DOHH2 (cell line): Measurements from ENCODE around the gene HHLA2.
"Not testable (repeated sequence)": the region's sequence is repeated elsewhere in the genome, so short reads cannot be mapped to it uniquely, and the experiment has no call there.

Experiments used
- H3F3A ChIP-seq: fragments of 200-600 bp; sonication (generic), shearing (Covaris generic); 2 replicates; pipeline ENCODE4 v1.6.0; 2016; ENCODE audit warnings: antibody characterized with exemption, mild to moderate bottlenecking; ENCODE audit not compliant: control insufficient read depth, insufficient read depth
- H3K27ac ChIP-seq: fragments of 200-600 bp; sonication (generic); 2 replicates; pipeline ENCODE4 v1.5.1; 2014; ENCODE audit warnings: low read depth, mild to moderate bottlenecking, low read length, moderate library complexity
- H3K27me3 ChIP-seq: fragments of 200-600 bp; sonication (generic); 2 replicates; pipeline ENCODE4 v1.6.1; 2014; ENCODE audit warnings: mild to moderate bottlenecking, low read length, mixed read lengths; ENCODE audit not compliant: control insufficient read depth
- H3K36me3 ChIP-seq: fragments of 200-600 bp; sonication (generic); 2 replicates; pipeline ENCODE4 v1.6.1; 2014; ENCODE audit warnings: mild to moderate bottlenecking, low read length, moderate library complexity, mixed read lengths; ENCODE audit not compliant: control insufficient read depth
- H3K4me1 ChIP-seq: fragments of 200-600 bp; sonication (generic); 2 replicates; pipeline ENCODE4 v1.6.1; 2014; ENCODE audit warnings: mild to moderate bottlenecking, low read length, mixed read lengths; ENCODE audit not compliant: control insufficient read depth
- H3K4me2 ChIP-seq: fragments of 200-600 bp; sonication (generic); 2 replicates; pipeline ENCODE4 v1.6.0; 2014; ENCODE audit warnings: mild to moderate bottlenecking, low read length, moderate library complexity
- H3K4me3 ChIP-seq: fragments of 200-600 bp; sonication (generic); 2 replicates; pipeline ENCODE4 v1.5.1; 2014; ENCODE audit warnings: mild to moderate bottlenecking, low read length, mixed read lengths
- H3K79me2 ChIP-seq: fragments of 200-600 bp; sonication (generic); 2 replicates; pipeline ENCODE4 v1.6.1; 2014; ENCODE audit warnings: mild to moderate bottlenecking, low read length, mixed read lengths; ENCODE audit not compliant: control insufficient read depth
- H3K9me2 ChIP-seq: fragments of 200-600 bp; sonication (generic); replicated peaks from 2 replicates; pipeline ENCODE4 v1.6.1; 2014; ENCODE audit warnings: mild to moderate bottlenecking, low read length, mixed read lengths; ENCODE audit not compliant: control insufficient read depth
- H3K9me3 ChIP-seq: fragments of 200-600 bp; sonication (generic); 2 replicates; pipeline ENCODE4 v1.6.1; 2014; ENCODE audit warnings: antibody characterized with exemption, low read length, mixed read lengths; ENCODE audit not compliant: control insufficient read depth, insufficient read depth
- H4K20me1 ChIP-seq: fragments of 200-600 bp; sonication (generic); 2 replicates; pipeline ENCODE4 v1.6.0; 2014; ENCODE audit warnings: low read depth, mild to moderate bottlenecking, antibody characterized with exemption, low read length, moderate library complexity; ENCODE audit not compliant: control insufficient read depth, insufficient read depth
- EZH2phosphoT487 ChIP-seq: fragments of 200-600 bp; sonication (generic); IDR thresholded peaks from 2 replicates; pipeline ENCODE4 v1.6.1; 2017; ENCODE audit warnings: borderline replicate concordance, mild to moderate bottlenecking, antibody characterized with exemption, low read length, moderate library complexity, mixed read lengths
- TF ChIP-seq, protein P1 (sequence below): fragments of 200-600 bp; sonication (generic); IDR thresholded peaks from one replicate; pipeline ENCODE4 v1.5.1; 2014; ENCODE audit warnings: antibody characterized with exemption, mild to moderate bottlenecking, low read depth, low read length; ENCODE audit not compliant: poor library complexity, severe bottlenecking

The HHLA2 gene

DNA sequence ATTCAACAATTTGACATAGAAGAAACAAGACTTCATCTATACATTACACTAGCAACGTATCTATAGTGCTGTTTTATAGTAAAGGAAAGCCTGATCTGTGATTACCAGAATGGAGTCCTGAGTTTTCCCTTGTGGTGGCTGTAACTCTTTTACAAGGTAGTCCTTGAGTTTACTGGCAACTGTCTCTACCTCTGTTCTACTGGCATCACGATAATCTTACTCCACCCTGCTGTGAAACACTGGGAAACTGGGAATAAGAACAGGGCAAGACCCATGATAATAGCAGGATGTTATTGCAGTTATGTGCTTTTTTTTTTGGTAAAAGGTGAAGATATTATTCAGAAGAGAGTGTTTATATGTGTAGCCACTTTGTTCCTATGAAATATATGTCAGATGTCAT is 12.4 kb upstream of the HHLA2 start:
- no peaks in the 10 kb centered on the region for H3K36me3 ChIP-seq
- no peak overlapping the region for H3K4me2 ChIP-seq
- H3K9me2 ChIP-seq: no peaks in the 10 kb centered on the region
- no peak overlapping the region for H3K4me3 ChIP-seq
- no peak overlapping the region for H3K27ac ChIP-seq
- peaks cover 8% of the 10 kb centered on the region; the same call in 1 of the 2 replicates for H3K9me3 ChIP-seq
- H4K20me1 ChIP-seq: no peaks in the 10 kb centered on the region
- no peaks in the 10 kb centered on the region for H3F3A ChIP-seq
- no peaks in the 10 kb centered on the region for H3K79me2 ChIP-seq
- H3K4me1 ChIP-seq: no peaks in the 10 kb centered on the region
- TF ChIP-seq, protein P1, sequence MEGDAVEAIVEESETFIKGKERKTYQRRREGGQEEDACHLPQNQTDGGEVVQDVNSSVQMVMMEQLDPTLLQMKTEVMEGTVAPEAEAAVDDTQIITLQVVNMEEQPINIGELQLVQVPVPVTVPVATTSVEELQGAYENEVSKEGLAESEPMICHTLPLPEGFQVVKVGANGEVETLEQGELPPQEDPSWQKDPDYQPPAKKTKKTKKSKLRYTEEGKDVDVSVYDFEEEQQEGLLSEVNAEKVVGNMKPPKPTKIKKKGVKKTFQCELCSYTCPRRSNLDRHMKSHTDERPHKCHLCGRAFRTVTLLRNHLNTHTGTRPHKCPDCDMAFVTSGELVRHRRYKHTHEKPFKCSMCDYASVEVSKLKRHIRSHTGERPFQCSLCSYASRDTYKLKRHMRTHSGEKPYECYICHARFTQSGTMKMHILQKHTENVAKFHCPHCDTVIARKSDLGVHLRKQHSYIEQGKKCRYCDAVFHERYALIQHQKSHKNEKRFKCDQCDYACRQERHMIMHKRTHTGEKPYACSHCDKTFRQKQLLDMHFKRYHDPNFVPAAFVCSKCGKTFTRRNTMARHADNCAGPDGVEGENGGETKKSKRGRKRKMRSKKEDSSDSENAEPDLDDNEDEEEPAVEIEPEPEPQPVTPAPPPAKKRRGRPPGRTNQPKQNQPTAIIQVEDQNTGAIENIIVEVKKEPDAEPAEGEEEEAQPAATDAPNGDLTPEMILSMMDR: no peak
- no peak for TF ChIP-seq EZH2phosphoT487
- H3K27me3 ChIP-seq: no peaks in the 10 kb centered on the region

DNA sequence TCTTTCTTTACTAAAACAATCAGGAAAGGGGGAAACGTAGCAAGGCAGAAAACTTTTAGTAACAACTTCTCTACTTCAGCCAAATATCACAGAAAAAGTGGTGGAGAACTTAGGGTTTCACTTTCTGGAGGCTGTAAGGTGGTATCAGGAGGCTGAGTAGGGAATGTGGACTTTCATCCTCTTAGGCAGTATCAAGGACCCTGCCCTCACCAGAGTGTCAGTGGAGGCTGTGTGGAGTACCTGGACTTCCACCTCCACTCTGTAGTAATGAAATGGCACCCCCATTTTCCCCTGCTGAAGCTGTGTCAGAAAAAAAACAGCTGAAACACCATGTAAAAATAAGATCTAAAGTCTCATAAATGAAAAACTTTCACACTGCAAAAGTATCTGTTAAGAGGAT is 11.2 kb upstream of the HHLA2 start:
- Histone ChIP-seq H3K4me3 (no peak overlapping the region), H3K4me2 (no peak overlapping the region), H3K9me2 (no peaks in the 10 kb centered on the region), H3K27ac (no peak overlapping the region), H3K36me3 (no peaks in the 10 kb centered on the region), H3K9me3 (no peaks in the 10 kb centered on the region), H3K27me3 (no peaks in the 10 kb centered on the region), H3K4me1 (no peaks in the 10 kb centered on the region), H4K20me1 (no peaks in the 10 kb centered on the region), H3F3A (no peaks in the 10 kb centered on the region), H3K79me2 (no peaks in the 10 kb centered on the region)
- no peak for TF ChIP-seq EZH2phosphoT487
- TF ChIP-seq, protein P1: no peak

DNA sequence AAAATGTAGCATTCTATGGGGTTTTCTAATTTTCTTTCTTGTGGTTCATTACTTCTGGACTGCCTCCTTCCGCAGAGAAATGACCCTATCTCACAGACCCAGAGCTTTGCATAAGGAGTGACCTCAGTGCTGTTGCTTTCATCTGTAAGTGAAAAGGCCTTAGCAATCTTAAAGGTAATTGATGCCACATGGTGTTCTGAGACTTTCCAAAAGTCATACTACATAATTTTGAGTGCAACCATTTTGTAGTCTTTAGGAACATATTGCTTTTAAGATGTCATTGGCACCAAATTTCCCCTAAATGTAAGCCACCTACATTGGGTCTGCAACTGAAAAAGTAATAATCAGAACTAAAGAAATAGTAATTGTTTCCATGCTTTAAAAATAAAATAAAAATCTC is 9.2 kb upstream of the HHLA2 start:
- no peaks in the 10 kb centered on the region for H3K9me3 ChIP-seq
- H3K27ac ChIP-seq: no peak overlapping the region
- no peak for TF ChIP-seq EZH2phosphoT487
- TF ChIP-seq, protein P1: no peak
- no peaks in the 10 kb centered on the region for H3K9me2 ChIP-seq
- H4K20me1 ChIP-seq: no peaks in the 10 kb centered on the region
- no peaks in the 10 kb centered on the region for H3K79me2 ChIP-seq
- H3K4me2 ChIP-seq: no peak overlapping the region
- H3F3A ChIP-seq: no peaks in the 10 kb centered on the region
- no peaks in the 10 kb centered on the region for H3K4me1 ChIP-seq
- no peaks in the 10 kb centered on the region for H3K27me3 ChIP-seq
- H3K4me3 ChIP-seq: no peak overlapping the region
- H3K36me3 ChIP-seq: no peaks in the 10 kb centered on the region

DNA sequence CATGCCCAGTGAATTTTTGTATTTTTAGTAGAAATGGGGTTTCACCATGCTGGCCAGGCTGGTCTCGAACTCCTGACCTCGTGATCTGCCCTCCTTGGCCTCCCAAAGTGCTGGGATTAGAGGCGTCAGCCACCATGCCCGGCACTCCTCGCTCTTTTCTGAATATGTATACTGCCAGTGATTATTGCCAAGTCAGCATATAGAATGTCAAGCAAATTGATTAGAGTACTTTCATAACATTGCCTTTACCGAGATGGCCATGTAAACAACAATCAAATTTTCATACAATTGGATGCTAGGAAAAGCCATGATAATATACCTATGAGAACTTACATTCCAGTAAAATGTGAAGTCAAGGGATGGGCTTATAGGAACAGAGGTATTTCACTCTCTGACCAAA is 8.2 kb upstream of the HHLA2 start:
- not testable (repeated sequence) for H3K36me3 ChIP-seq, H3K9me2 ChIP-seq, H3K4me1 ChIP-seq, H3K27me3 ChIP-seq, H3K9me3 ChIP-seq, H3K27ac ChIP-seq, H3F3A ChIP-seq, H3K4me3 ChIP-seq, H3K4me2 ChIP-seq, H3K79me2 ChIP-seq, H4K20me1 ChIP-seq
